Mesothelial cell of epicardium (in vitro differentiated cells): Measurements from ENCODE around the gene GSTT4. TPM values are rescaled to one million over a fixed set of nuclear protein-coding genes. Genes with fewer than 3 reads are reported as not detected.

ENCODE experiments used
- DNase-seq, 2 experiments: peaks; one replicate each; pipeline ENCODE4 v3.0.0; 2021; ENCODE audit warnings: low spot score in 2 of 2; ENCODE audit not compliant: unreplicated experiment in 2 of 2
- H3K27ac Mint-ChIP-seq: 2 replicates; pipeline ENCODE4 v1.8.0; 2021; ENCODE audit warnings: mixed read lengths
- H3K27me3 Mint-ChIP-seq: 2 replicates; pipeline ENCODE4 v1.8.0; 2021; ENCODE audit warnings: low read depth, mixed read lengths
- H3K36me3 Mint-ChIP-seq: 2 replicates; pipeline ENCODE4 v1.8.0; 2021; ENCODE audit warnings: mixed read lengths
- H3K4me1 Mint-ChIP-seq: 2 replicates; pipeline ENCODE4 v1.8.0; 2021; ENCODE audit warnings: mixed read lengths
- H3K4me3 Mint-ChIP-seq: 2 replicates; pipeline ENCODE4 v1.8.0; 2021; ENCODE audit warnings: mild to moderate bottlenecking, moderate library complexity, mixed read lengths
- H3K9me3 Mint-ChIP-seq: 2 replicates; pipeline ENCODE4 v1.8.0; 2021; ENCODE audit warnings: mixed read lengths
- CTCF ChIP-seq: fragments of 200-600 bp; sonication (generic); IDR thresholded peaks from one replicate; pipeline ENCODE4 v1.5.0; 2021; ENCODE audit warnings: antibody characterized with exemption; ENCODE audit not compliant: unreplicated experiment
- total RNA-seq: library from RNA; stranded (reverse); gene quantifications from 3 replicates; pipeline ENCODE4 v1.2.1, GENCODE V29; 2021

The GSTT4 gene
- total RNA-seq, 1 donor from 2014 or later = not detected

GRCh38 chr22:24028533-24028932 is 23.3 kb upstream of the GSTT4 start:
- Mint-ChIP-seq H3K27ac (no peak overlapping the region), H3K9me3 (peaks cover 12% of the 10 kb centered on the region), H3K27me3 (no peaks in the 10 kb centered on the region), H3K36me3 (peaks cover 20% of the 10 kb centered on the region), H3K4me1 (peaks cover 3% of the 10 kb centered on the region), H3K4me3 (no peak overlapping the region)
- TF ChIP-seq CTCF = no peak
- no peak for DNase-seq

GRCh38 chr22:24027991-24028390 is 22.7 kb upstream of the GSTT4 start:
- no peak for TF ChIP-seq CTCF
- DNase-seq = no peak
- peaks cover 18% of the 10 kb centered on the region for H3K9me3 Mint-ChIP-seq
- no peak overlapping the region for H3K4me3 Mint-ChIP-seq
- no peak overlapping the region for H3K27ac Mint-ChIP-seq
- peaks cover 3% of the 10 kb centered on the region for H3K4me1 Mint-ChIP-seq
- H3K27me3 Mint-ChIP-seq = no peaks in the 10 kb centered on the region
- peaks cover 25% of the 10 kb centered on the region for H3K36me3 Mint-ChIP-seq

- Mint-ChIP-seq H3K9me3 (peaks cover 22% of the 10 kb centered on the region), H3K4me1 (peaks cover 3% of the 10 kb centered on the region), H3K27ac (no peak overlapping the region), H3K36me3 (peaks cover 27% of the 10 kb centered on the region), H3K4me3 (no peak overlapping the region), H3K27me3 (no peaks in the 10 kb centered on the region)
- no peak for DNase-seq
- TF ChIP-seq CTCF = no peak
Measured at GRCh38 chr22:24027389-24027975, 22.2 kb upstream of the GSTT4 start.

GRCh38 chr22:24026733-24027132 is 21.5 kb upstream of the GSTT4 start:
- H3K4me1 Mint-ChIP-seq = peaks cover 3% of the 10 kb centered on the region
- H3K36me3 Mint-ChIP-seq = peaks cover 30% of the 10 kb centered on the region
- no peak for TF ChIP-seq CTCF
- DNase-seq = no peak
- no peak overlapping the region for H3K4me3 Mint-ChIP-seq
- H3K27ac Mint-ChIP-seq = no peak overlapping the region
- H3K27me3 Mint-ChIP-seq = no peaks in the 10 kb centered on the region
- peaks cover 26% of the 10 kb centered on the region for H3K9me3 Mint-ChIP-seq

- no peak for TF ChIP-seq CTCF
- H3K36me3 Mint-ChIP-seq = peaks cover 30% of the 10 kb centered on the region
- H3K4me1 Mint-ChIP-seq = peaks cover 3% of the 10 kb centered on the region
- DNase-seq = no peak
- H3K4me3 Mint-ChIP-seq = no peak overlapping the region
- no peaks in the 10 kb centered on the region for H3K27me3 Mint-ChIP-seq
- peak overlapping the region; percentile 28 for H3K27ac Mint-ChIP-seq
- peaks cover 26% of the 10 kb centered on the region for H3K9me3 Mint-ChIP-seq
Measured at GRCh38 chr22:24026056-24026455, 20.8 kb upstream of the GSTT4 start.

- H3K36me3 Mint-ChIP-seq = peaks cover 30% of the 10 kb centered on the region
- H3K27ac Mint-ChIP-seq = no peak overlapping the region
- TF ChIP-seq CTCF = no peak
- DNase-seq = no peak
- H3K4me3 Mint-ChIP-seq = no peak overlapping the region
- H3K9me3 Mint-ChIP-seq = peaks cover 26% of the 10 kb centered on the region
- H3K27me3 Mint-ChIP-seq = no peaks in the 10 kb centered on the region
- peaks cover 3% of the 10 kb centered on the region for H3K4me1 Mint-ChIP-seq
Measured at GRCh38 chr22:24025475-24025874, 20.2 kb upstream of the GSTT4 start.
